Thyroid gland (tissue), 4 donors: ENCODE measurements around the gene TIMM44.

Experiments
- CTCF ChIP-seq, 6 experiments: fragments of 200-600 bp in 3 of 6; fragments of 450-650 bp in 3 of 6; sonication (generic) in 3 of 6; IDR thresholded peaks; one replicate each; pipeline ENCODE4 v1.5.1; 2016 to 2019; ENCODE audit warnings: antibody characterized with exemption in 6 of 6, mild to moderate bottlenecking in 2 of 6, inconsistent platforms in 1 of 6, moderate library complexity in 1 of 6
- POLR2A ChIP-seq, 2 donors: fragments of 450-650 bp; IDR thresholded peaks; one replicate each; pipeline ENCODE4 v1.6.1; 2017; ENCODE audit warnings: antibody characterized with exemption in 2 of 2, mild to moderate bottlenecking in 2 of 2, moderate library complexity in 1 of 2

- TF ChIP-seq POLR2A (IDR thresholded peaks at IDR 0.05) (no peak), CTCF (IDR thresholded peaks at IDR 0.05) (no peak)
Measured at GRCh38 chr19:7963566-7963965, 20.1 kb upstream of the TIMM44 start.
